Common myeloid progenitor, CD34-positive (primary cell): Measurements from ENCODE around the gene ZNF567. TPM values are rescaled to one million over a fixed set of nuclear protein-coding genes. Genes with fewer than 3 reads are reported as not detected.

Experiments
- CTCF ChIA-PET: fragments of 350-600 bp; sonication (Branson Sonifier 250); formaldehyde crosslinking; loops from one replicate; lab custom pipeline; 2021; ENCODE audit warnings: antibody characterized with exemption; lab: Charles Lee
- POLR2A ChIA-PET: fragments of 350-600 bp; sonication (Branson Sonifier 250); formaldehyde crosslinking; loops from one replicate; lab custom pipeline; 2021; ENCODE audit warnings: antibody characterized with exemption; lab: Charles Lee
- DNase-seq, 3 donors: peaks; one replicate each; pipeline versions ENCODE4 v3.0.0 to v3.0.0-alpha.2; 2013
- H3K27ac ChIP-seq, 2 experiments: 1 replicate in 1 of 2; 2 replicates in 1 of 2; pipeline ENCODE4 v1.7.0; 2013; ENCODE audit warnings: inconsistent platforms in 2 of 2, low read length in 2 of 2, mild to moderate bottlenecking in 2 of 2, low read depth in 1 of 2, moderate library complexity in 1 of 2; ENCODE audit not compliant: severe bottlenecking in 2 of 2, insufficient read depth in 1 of 2, poor library complexity in 1 of 2
- H3K27me3 ChIP-seq, 5 experiments: replicated peaks in 2 of 5; 1 replicate in 3 of 5; 2 replicates in 2 of 5; pipeline versions ENCODE4 v1.6.1 to v1.7.0; 2013; ENCODE audit warnings: low read length in 4 of 5, mild to moderate bottlenecking in 2 of 5, moderate library complexity in 2 of 5, inconsistent platforms in 1 of 5; ENCODE audit not compliant: insufficient read depth in 5 of 5, control insufficient read depth in 4 of 5
- H3K36me3 ChIP-seq, 4 experiments: 1 replicate in 2 of 4; 2 replicates in 2 of 4; pipeline versions ENCODE4 v1.6.1 to v1.7.0; 2013; ENCODE audit warnings: low read length in 3 of 4, control low read depth in 1 of 4, mild to moderate bottlenecking in 1 of 4; ENCODE audit not compliant: control insufficient read depth in 4 of 4, insufficient read depth in 4 of 4
- H3K4me1 ChIP-seq, 4 experiments: 1 replicate in 3 of 4; 2 replicates in 1 of 4; pipeline versions ENCODE4 v1.6.1 to v1.7.1; 2013; ENCODE audit warnings: low read length in 3 of 4, mild to moderate bottlenecking in 3 of 4, control low read depth in 1 of 4, inconsistent platforms in 1 of 4, moderate library complexity in 1 of 4; ENCODE audit not compliant: control insufficient read depth in 4 of 4, insufficient read depth in 4 of 4; ENCODE audit errors: control extremely low read depth in 1 of 4
- H3K4me3 ChIP-seq, 7 experiments: 1 replicate in 4 of 7; 2 replicates in 3 of 7; pipeline versions ENCODE4 v1.5.1 to v1.7.0; 2013; ENCODE audit warnings: mild to moderate bottlenecking in 7 of 7, low read length in 6 of 7, moderate library complexity in 6 of 7, inconsistent platforms in 2 of 7, low read depth in 2 of 7, control low read depth in 1 of 7; ENCODE audit not compliant: insufficient read depth in 4 of 7, control insufficient read depth in 1 of 7; ENCODE audit errors: extremely low read depth in 1 of 7
- H3K9me3 ChIP-seq, 5 experiments: 1 replicate in 4 of 5; 2 replicates in 1 of 5; pipeline versions ENCODE4 v1.6.1 to v1.7.1; 2013; ENCODE audit warnings: low read length in 4 of 5, mild to moderate bottlenecking in 2 of 5, inconsistent platforms in 1 of 5, low read depth in 1 of 5, moderate library complexity in 1 of 5; ENCODE audit not compliant: control insufficient read depth in 4 of 5, insufficient read depth in 2 of 5; ENCODE audit errors: control extremely low read depth in 1 of 5
- WGBS: methylation state at CpG from one replicate; pipeline ENCODE4 v1.1.5; 2013; ENCODE audit not compliant: insufficient coverage; 5-methylcytosine and 5-hydroxymethylcytosine counted together
- polyA plus RNA-seq: library from polyadenylated mRNA; unstranded; fragments of 120-200 nt; gene quantifications from one replicate; pipeline ENCODE4 v1.2.1, GENCODE V29; 2013

Gene ZNF567
- 7.1 TPM for polyA plus RNA-seq

- H3K4me3 ChIP-seq = peak within 1 kb of the TSS; percentile 71 to 97 (median 89)
- H3K36me3 ChIP-seq = peaks cover 21 to 56% (median 34%) of the 10 kb centered on the region in 4 experiments
- peak within 1 kb of the TSS; percentile 69 to 89 for H3K27ac ChIP-seq
- peak; percentile 97 to 98 (median 98) for DNase-seq
- peaks cover 12 to 37% (median 25%) of the 10 kb centered on the region in 5 experiments for H3K9me3 ChIP-seq
- WGBS = 0% methylated on average over 41 of the region's 69 CpGs
- ChIA-PET POLR2A (no interaction called here), CTCF (no interaction called here)
- H3K27me3 ChIP-seq = no peaks in the 10 kb centered on the region
- H3K4me1 ChIP-seq = peaks cover 9 to 21% (median 14%) of the 10 kb centered on the region in 4 experiments
Measured at GRCh38 chr19:36687214-36688056, at the start of gene ZNF567. Gene ZNF567, plus strand, starts transcription at chr19:36687612. Its CDS starts 7,256 bp downstream, at chr19:36694868.

GRCh38 chr19:36638862-36639510, 48.4 kb upstream of the ZNF567 start:
- Histone ChIP-seq H3K27me3 (no peaks in the 10 kb centered on the region), H3K4me1 (no peaks in the 10 kb centered on the region), H3K9me3 (peaks cover 9 to 88% (median 58%) of the 10 kb centered on the region in 5 experiments), H3K4me3 (peak overlapping the region in 1 of 7 experiments; percentile 8), H3K27ac (no peak overlapping the region), H3K36me3 (peaks cover 8 to 49% (median 17%) of the 10 kb centered on the region in 4 experiments)
- WGBS = no CpG with 5 or more reads among the region's 5 CpGs
- ChIA-PET CTCF (no interaction called here), POLR2A (no interaction called here)
- no peak for DNase-seq

GRCh38 chr19:36646746-36647145, 40.7 kb upstream of the ZNF567 start:
- no peaks in the 10 kb centered on the region for H3K27me3 ChIP-seq
- H3K4me3 ChIP-seq = no peak overlapping the region
- peaks cover 22 to 82% (median 29%) of the 10 kb centered on the region in 4 experiments for H3K36me3 ChIP-seq
- no peaks in the 10 kb centered on the region for H3K4me1 ChIP-seq
- ChIA-PET CTCF (no interaction called here), POLR2A (no interaction called here)
- no peak for DNase-seq
- no CpG with 5 or more reads among the region's 2 CpGs for WGBS
- H3K9me3 ChIP-seq = peaks cover 8 to 67% (median 46%) of the 10 kb centered on the region in 5 experiments
- no peak overlapping the region for H3K27ac ChIP-seq

GRCh38 chr19:36652958-36653357, 34.5 kb upstream of the ZNF567 start:
- Histone ChIP-seq H3K4me3 (no peak overlapping the region), H3K36me3 (peaks cover 36 to 93% (median 57%) of the 10 kb centered on the region in 4 experiments), H3K4me1 (no peaks in the 10 kb centered on the region), H3K27ac (no peak overlapping the region), H3K9me3 (peaks cover 14 to 67% (median 45%) of the 10 kb centered on the region in 5 experiments), H3K27me3 (no peaks in the 10 kb centered on the region)
- no CpG with 5 or more reads among the region's 1 CpG for WGBS
- CTCF ChIA-PET = no interaction called here
- DNase-seq = no peak
- POLR2A ChIA-PET = interaction anchor here (0.5 kb wide), 1 partner anchor 78 kb away, joined by 5 read pairs; no protein-coding TSS in a partner anchor

- 82% methylated on average over 6 of the region's 14 CpGs for whole genome bisulfite sequencing
- Histone ChIP-seq H3K4me1 (peaks cover 0 to 10% (median 9%) of the 10 kb centered on the region in 4 experiments), H3K9me3 (peaks cover 6 to 50% (median 25%) of the 10 kb centered on the region in 5 experiments), H3K27me3 (no peaks in the 10 kb centered on the region), H3K27ac (peak overlapping the region; percentile 84 to 86), H3K36me3 (peaks cover 6 to 47% (median 30%) of the 10 kb centered on the region in 4 experiments), H3K4me3 (peak overlapping the region in 6 of 7 experiments; percentile 79 to 100 (median 96))
- DNase-seq = no peak
- POLR2A ChIA-PET = interaction anchor here (0.6 kb wide), 1 partner anchor 717 kb away, joined by 8 read pairs; no protein-coding TSS in a partner anchor
- CTCF ChIA-PET = interaction anchor here (0.6 kb wide), 1 partner anchor 73 kb away, joined by 3 read pairs; no protein-coding TSS in a partner anchor
Measured at GRCh38 chr19:36665832-36666231, 21.6 kb upstream of the ZNF567 start.

- no peak for DNase-seq
- Histone ChIP-seq H3K27me3 (no peaks in the 10 kb centered on the region), H3K27ac (no peak overlapping the region), H3K4me1 (peaks cover 0 to 10% (median 9%) of the 10 kb centered on the region in 4 experiments), H3K9me3 (peaks cover 14 to 58% (median 38%) of the 10 kb centered on the region in 5 experiments), H3K36me3 (peaks cover 0 to 42% (median 35%) of the 10 kb centered on the region in 4 experiments), H3K4me3 (no peak overlapping the region)
- CTCF ChIA-PET = no interaction called here
- POLR2A ChIA-PET = no interaction called here
- WGBS = no CpG with 5 or more reads among the region's 2 CpGs
Measured at GRCh38 chr19:36668646-36669045, 18.8 kb upstream of the ZNF567 start.
